Measurements from ENCODE around the gene WDR5. TPM values are rescaled to one million over a fixed set of nuclear protein-coding genes. Genes with fewer than 3 reads are reported as not detected.

WDR5 gene
- total and polyA plus RNA-seq, 10 of the 15 experiments (the other 5 are each of a cell fraction or from before 2014, with no cell fraction given) = 1.4 to 43.7 (median 33.2) TPM

GRCh38 chr9:134193912-134194535, 58.1 kb downstream of the WDR5 start:
- BruUV-seq (replicated peaks) = no TSS peak
- in situ Hi-C loops (cut with MboI) = no loop called here
- 52% methylated on average over 11 of the region's 11 CpGs for WGBS (ENCODE audit: insufficient coverage, insufficient replicate concordance, low lambda C conversion rate, missing lambda C conversion rate)
- intact Hi-C loops (cut with micrococcal nuclease; ENCODE audit: unreplicated experiment) = no loop called here
- DNase-seq (ENCODE audit: low read depth, low spot score) (no peak), FAIRE-seq (no peak), ATAC-seq (no peak)
- RAD21 ChIA-PET (ENCODE audit: unreplicated experiment) = no interaction called here
- Histone ChIP-seq H3K27ac (ENCODE audit: control insufficient read depth, insufficient read depth) (no peak overlapping the region), H3K27me3 (replicated peaks in 1 of 2; ENCODE audit: control insufficient read depth in 2 of 2, insufficient read depth in 2 of 2, low read length in 1 of 2) (no peaks in the 10 kb centered on the region), H3K4me1 (ENCODE audit: control insufficient read depth, insufficient read depth, low read length) (no peaks in the 10 kb centered on the region), H3K4me2 (ENCODE audit: control insufficient read depth, insufficient read depth) (no peak overlapping the region), H3K36me3 (ENCODE audit: control insufficient read depth in 2 of 2, insufficient read depth in 2 of 2, low read length in 1 of 2) (no peaks in the 10 kb centered on the region), H3K9ac (ENCODE audit: control insufficient read depth, insufficient read depth, low read length) (no peak overlapping the region), H3K9me3 (replicated peaks; ENCODE audit: control insufficient read depth, insufficient read depth, low read length) (no peaks in the 10 kb centered on the region), H3K4me3 (no peak overlapping the region), H2AFZ (ENCODE audit: control insufficient read depth, low read depth, low read length) (no peak overlapping the region), H3K79me2 (ENCODE audit: control insufficient read depth, insufficient read depth, low read length) (no peaks in the 10 kb centered on the region), H4K20me1 (ENCODE audit: control insufficient read depth, insufficient read depth) (no peaks in the 10 kb centered on the region)
- POLR2A ChIA-PET = no interaction called here
- SMC1A ChIA-PET (ENCODE audit: uncharacterized antibody, unreplicated experiment) = interaction anchor here (1.1 kb wide), 1 partner anchor 23 kb away, joined by 3 read pairs; no protein-coding TSS in a partner anchor
- CTCF ChIA-PET = no interaction called here
- TF ChIP-seq GATAD2B (conservative IDR thresholded peaks at IDR 0.05; ENCODE audit: low read depth) (no peak), SMAD5 (IDR thresholded peaks at IDR 0.05; ENCODE audit: low read depth) (no peak), MYB (IDR thresholded peaks at IDR 0.05; ENCODE audit: borderline replicate concordance, low read depth, low read length) (no peak), STAT1 (conservative IDR thresholded peaks at IDR 0.05) (no peak), RBBP5 (conservative IDR thresholded peaks at IDR 0.05) (no peak), TCF7 (IDR thresholded peaks at IDR 0.05; ENCODE audit: borderline replicate concordance) (no peak), KDM1A (IDR thresholded peaks at IDR 0.05; ENCODE audit: borderline replicate concordance) (no peak), IRF4 (IDR thresholded peaks at IDR 0.05; ENCODE audit: low read depth, low read length) (no peak), PRDM15 (CRISPR knock-in tag; IDR thresholded peaks at IDR 0.05) (no peak)

Measured in GM12878 (cell line).